Astrocyte (in vitro differentiated cells and primary cell): ENCODE measurements around the gene CD37. TPM values are rescaled to one million over a fixed set of nuclear protein-coding genes. Genes with fewer than 3 reads are reported as not detected.

Experiments used
- DNase-seq: peaks from one replicate; pipeline ENCODE4 v3.0.0-alpha.2; 2010; ENCODE audit warnings: low read depth
- FAIRE-seq: peaks from 2 replicates; lab custom pipeline; 2011; peaks lifted over from hg19 to GRCh38; lab: Jason Lieb, UNC
- H2AFZ ChIP-seq: 2 replicates; pipeline ENCODE4 v1.6.0; 2012; ENCODE audit warnings: low read depth, low read length, inconsistent platforms
- H3K27ac ChIP-seq: 2 replicates; pipeline ENCODE4 v1.5.1; 2011; ENCODE audit warnings: low read depth, low read length, inconsistent platforms
- H3K27me3 ChIP-seq: 2 replicates; pipeline ENCODE4 v1.6.0; 2011; ENCODE audit warnings: low read length, inconsistent platforms; ENCODE audit not compliant: insufficient read depth
- H3K36me3 ChIP-seq: 2 replicates; pipeline ENCODE4 v1.5.1; 2011; ENCODE audit warnings: low read length, inconsistent platforms; ENCODE audit not compliant: insufficient read depth
- H3K4me1 ChIP-seq: 2 replicates; pipeline ENCODE4 v1.5.1; 2011; ENCODE audit warnings: low read length, inconsistent platforms; ENCODE audit not compliant: insufficient read depth
- H3K4me2 ChIP-seq: 2 replicates; pipeline ENCODE4 v1.6.0; 2012; ENCODE audit warnings: low read length, inconsistent platforms
- H3K4me3 ChIP-seq: 2 replicates; pipeline ENCODE4 v1.5.1; 2011; ENCODE audit warnings: low read depth, mild to moderate bottlenecking, low read length, inconsistent platforms; ENCODE audit not compliant: insufficient read depth
- H3K79me2 ChIP-seq: 2 replicates; pipeline ENCODE4 v1.6.0; 2012; ENCODE audit warnings: mild to moderate bottlenecking, low read length, inconsistent platforms; ENCODE audit not compliant: insufficient read depth
- H3K9ac ChIP-seq: 2 replicates; pipeline ENCODE4 v1.6.0; 2012; ENCODE audit warnings: mild to moderate bottlenecking, low read length, inconsistent platforms
- H3K9me3 ChIP-seq: 2 replicates; pipeline ENCODE4 v1.5.1; 2012; ENCODE audit warnings: low read depth, mild to moderate bottlenecking, low read length, inconsistent platforms; ENCODE audit not compliant: insufficient read depth
- H4K20me1 ChIP-seq: 2 replicates; pipeline ENCODE4 v1.6.0; 2012; ENCODE audit warnings: low read length, inconsistent platforms; ENCODE audit not compliant: insufficient read depth
- H3K27ac Mint-ChIP-seq: one replicate; pipeline ENCODE4 v1.8.0; 2021; ENCODE audit warnings: mild to moderate bottlenecking, mixed read lengths; ENCODE audit not compliant: unreplicated experiment
- H3K27me3 Mint-ChIP-seq: one replicate; pipeline ENCODE4 v1.8.0; 2021; ENCODE audit warnings: low read depth, mixed read lengths; ENCODE audit not compliant: unreplicated experiment
- H3K36me3 Mint-ChIP-seq: one replicate; pipeline ENCODE4 v1.8.0; 2021; ENCODE audit warnings: low read depth, mixed read lengths; ENCODE audit not compliant: unreplicated experiment
- H3K4me1 Mint-ChIP-seq: one replicate; pipeline ENCODE4 v1.8.0; 2021; ENCODE audit warnings: low read depth, mixed read lengths; ENCODE audit not compliant: unreplicated experiment
- H3K4me3 Mint-ChIP-seq: one replicate; pipeline ENCODE4 v1.8.0; 2021; ENCODE audit warnings: mild to moderate bottlenecking, moderate library complexity, mixed read lengths; ENCODE audit not compliant: unreplicated experiment
- H3K9me3 Mint-ChIP-seq: one replicate; pipeline ENCODE4 v1.8.0; 2021; ENCODE audit warnings: mild to moderate bottlenecking, mixed read lengths; ENCODE audit not compliant: unreplicated experiment
- EZH2 ChIP-seq: IDR thresholded peaks from 2 replicates; pipeline ENCODE4 v1.6.1; 2012; ENCODE audit warnings: mild to moderate bottlenecking, low read length, inconsistent platforms; ENCODE audit not compliant: insufficient read depth
- microRNA-seq: library from miRNA; unstranded; fragments of <30 nt; microRNA quantifications from one replicate; pipeline ENCODE4 v1.2.0, GENCODE V29; 2020
- total RNA-seq: library from RNA; stranded (reverse); gene quantifications from 2 replicates; pipeline ENCODE4 v1.2.1, GENCODE V29; 2021
- TF ChIP-seq, protein P1 (sequence below): IDR thresholded peaks from 2 replicates; pipeline ENCODE4 v1.5.1; 2011; ENCODE audit warnings: low read depth, mild to moderate bottlenecking, inconsistent platforms, low read length, moderate library complexity; ENCODE audit not compliant: insufficient read depth

Gene CD37
- total RNA-seq, 1 donor from 2014 or later: 0.20 TPM

DNA sequence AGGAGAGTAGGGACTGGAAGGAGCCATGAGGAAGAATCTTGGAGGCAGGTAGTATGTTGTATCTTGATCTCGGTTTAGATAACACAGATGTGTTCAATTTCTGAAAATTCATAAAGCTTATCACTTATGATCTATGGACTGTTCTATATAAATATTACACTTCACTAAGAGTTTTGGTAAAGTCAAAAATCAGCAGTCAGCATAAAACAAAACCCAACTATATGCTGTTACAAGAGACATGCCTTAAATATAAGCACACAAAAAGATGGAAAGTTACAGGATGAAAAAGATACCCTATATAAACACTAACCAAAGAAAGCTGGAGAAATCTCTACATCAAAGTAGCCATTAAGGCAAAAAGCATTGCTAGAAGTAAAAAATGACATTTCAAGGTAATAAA, 48.4 kb downstream of the CD37 start:
- Histone ChIP-seq H4K20me1 (no peaks in the 10 kb centered on the region), H3K36me3 (no peaks in the 10 kb centered on the region), H3K9me3 (peaks cover 3% of the 10 kb centered on the region), H3K4me3 (no peak overlapping the region), H3K4me1 (no peaks in the 10 kb centered on the region), H3K27ac (no peak overlapping the region), H2AFZ (no peak overlapping the region), H3K27me3 (no peaks in the 10 kb centered on the region), H3K4me2 (no peak overlapping the region), H3K9ac (no peak overlapping the region), H3K79me2 (no peaks in the 10 kb centered on the region)
- Mint-ChIP-seq H3K9me3 (no peaks in the 10 kb centered on the region), H3K27ac (no peak overlapping the region), H3K4me1 (no peaks in the 10 kb centered on the region), H3K4me3 (no peak overlapping the region), H3K36me3 (no peaks in the 10 kb centered on the region), H3K27me3 (peaks cover 2% of the 10 kb centered on the region)
- FAIRE-seq: no peak
- TF ChIP-seq EZH2: no peak
- TF ChIP-seq, protein P1, sequence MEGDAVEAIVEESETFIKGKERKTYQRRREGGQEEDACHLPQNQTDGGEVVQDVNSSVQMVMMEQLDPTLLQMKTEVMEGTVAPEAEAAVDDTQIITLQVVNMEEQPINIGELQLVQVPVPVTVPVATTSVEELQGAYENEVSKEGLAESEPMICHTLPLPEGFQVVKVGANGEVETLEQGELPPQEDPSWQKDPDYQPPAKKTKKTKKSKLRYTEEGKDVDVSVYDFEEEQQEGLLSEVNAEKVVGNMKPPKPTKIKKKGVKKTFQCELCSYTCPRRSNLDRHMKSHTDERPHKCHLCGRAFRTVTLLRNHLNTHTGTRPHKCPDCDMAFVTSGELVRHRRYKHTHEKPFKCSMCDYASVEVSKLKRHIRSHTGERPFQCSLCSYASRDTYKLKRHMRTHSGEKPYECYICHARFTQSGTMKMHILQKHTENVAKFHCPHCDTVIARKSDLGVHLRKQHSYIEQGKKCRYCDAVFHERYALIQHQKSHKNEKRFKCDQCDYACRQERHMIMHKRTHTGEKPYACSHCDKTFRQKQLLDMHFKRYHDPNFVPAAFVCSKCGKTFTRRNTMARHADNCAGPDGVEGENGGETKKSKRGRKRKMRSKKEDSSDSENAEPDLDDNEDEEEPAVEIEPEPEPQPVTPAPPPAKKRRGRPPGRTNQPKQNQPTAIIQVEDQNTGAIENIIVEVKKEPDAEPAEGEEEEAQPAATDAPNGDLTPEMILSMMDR: no peak
- no peak for DNase-seq

DNA sequence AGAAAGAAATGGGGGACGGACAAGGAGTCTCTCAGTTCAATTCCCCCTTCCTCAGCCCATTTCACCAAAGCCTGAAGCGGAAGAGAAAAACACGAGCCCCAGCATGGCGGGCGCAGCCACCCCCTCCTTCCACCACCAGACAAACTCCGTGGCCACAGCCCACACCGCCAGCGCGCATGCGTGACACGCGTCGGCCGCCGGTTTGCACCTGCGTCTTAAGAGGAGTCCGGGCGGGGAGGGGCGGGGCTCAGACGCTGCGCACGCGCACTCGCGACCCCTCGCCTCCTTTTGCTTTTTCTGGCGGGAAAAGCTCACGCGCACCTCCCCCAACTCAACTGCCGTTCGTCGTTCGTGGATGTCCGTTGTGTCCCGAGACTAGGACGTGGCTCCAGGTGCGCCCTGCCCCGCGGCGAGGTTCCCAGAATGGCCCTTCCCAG, 52.7 kb downstream of the CD37 start, which contains the start of gene KASH5:
Gene KASH5 (plus strand): TSS at position 314 of the 437 bp plus-strand sequence. CDS start 2,635 bp downstream, outside the sequence.
- Mint-ChIP-seq H3K4me3 (no peak within 1 kb of the TSS), H3K9me3 (no peaks in the 10 kb centered on the region), H3K27me3 (peaks cover 20% of the 10 kb centered on the region), H3K4me1 (no peaks in the 10 kb centered on the region), H3K36me3 (no peaks in the 10 kb centered on the region), H3K27ac (no peak within 1 kb of the TSS)
- no peaks in the 10 kb centered on the region for H4K20me1 ChIP-seq
- TF ChIP-seq, protein P1: no peak
- TF ChIP-seq EZH2: no peak
- DNase-seq (no peak), FAIRE-seq (no peak)
- no peak within 1 kb of the TSS for H2AFZ ChIP-seq
- peaks cover under 1% of the 10 kb centered on the region for H3K27me3 ChIP-seq
- H3K4me2 ChIP-seq: no peak within 1 kb of the TSS
- H3K9me3 ChIP-seq: no peaks in the 10 kb centered on the region
- H3K4me3 ChIP-seq: no peak within 1 kb of the TSS
- no peak within 1 kb of the TSS for H3K9ac ChIP-seq
- H3K4me1 ChIP-seq: no peaks in the 10 kb centered on the region
- no peaks in the 10 kb centered on the region for H3K79me2 ChIP-seq
- H3K36me3 ChIP-seq: no peaks in the 10 kb centered on the region
- no peak within 1 kb of the TSS for H3K27ac ChIP-seq

DNA sequence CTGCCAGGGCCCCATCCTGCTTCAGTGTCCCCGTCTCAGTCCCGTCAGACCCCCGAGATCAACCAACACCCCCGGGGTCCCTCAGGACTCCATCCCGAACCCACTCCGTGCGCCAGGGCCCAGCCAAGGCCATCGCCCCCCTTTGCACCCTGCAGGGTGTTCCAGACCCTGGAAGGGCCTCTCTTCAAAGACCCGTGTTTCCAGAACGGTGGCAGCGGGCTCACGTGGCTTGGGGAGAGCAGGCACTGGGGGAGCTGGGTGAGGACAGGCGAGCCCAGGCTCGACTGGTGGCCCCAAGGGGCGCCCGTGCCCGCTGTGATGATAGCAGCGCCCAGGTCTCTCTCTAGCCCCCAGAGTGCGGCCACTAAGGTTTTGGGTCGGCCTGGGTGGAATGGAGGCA, 54.2 kb downstream of the CD37 start:
- Histone ChIP-seq H3K27ac (no peak overlapping the region), H3K36me3 (no peaks in the 10 kb centered on the region), H3K4me2 (no peak overlapping the region), H3K4me1 (no peaks in the 10 kb centered on the region), H3K4me3 (no peak overlapping the region), H3K9ac (no peak overlapping the region), H3K79me2 (no peaks in the 10 kb centered on the region), H3K27me3 (peaks cover 2% of the 10 kb centered on the region), H3K9me3 (no peaks in the 10 kb centered on the region), H4K20me1 (no peaks in the 10 kb centered on the region), H2AFZ (no peak overlapping the region)
- H3K4me3 Mint-ChIP-seq: no peak overlapping the region
- FAIRE-seq (no peak), DNase-seq (no peak)
- no peak for TF ChIP-seq EZH2
- TF ChIP-seq, protein P1: no peak
- no peak overlapping the region for H3K27ac Mint-ChIP-seq
- H3K36me3 Mint-ChIP-seq: no peaks in the 10 kb centered on the region
- peaks cover 32% of the 10 kb centered on the region for H3K27me3 Mint-ChIP-seq
- no peaks in the 10 kb centered on the region for H3K9me3 Mint-ChIP-seq
- H3K4me1 Mint-ChIP-seq: no peaks in the 10 kb centered on the region

Small RNA genes lying within 50 kb of the gene (microRNA-seq; reads per million reads assigned to microRNA genes)
- gene MIR4324: not detected

Other genes with a start within 250 kb of the CD37 start
- 173 and 177 TPM in 2 replicates for gene SNRNP70, start 250.0 kb upstream of the CD37 start, total RNA-seq
- 8.9 and 9.7 TPM in 2 replicates for gene LIN7B, start 221.0 kb upstream of the CD37 start, total RNA-seq
- 0.73 and 1.4 TPM in 2 replicates for gene C19orf73, start 216.3 kb upstream of the CD37 start, total RNA-seq
- 9.2 and 11.7 TPM in 2 replicates for gene PPFIA3, start 215.9 kb upstream of the CD37 start, total RNA-seq
- not detected in 2 replicates for gene HRC, start 180.0 kb upstream of the CD37 start, total RNA-seq
- 26.3 and 28.3 TPM in 2 replicates for gene TRPM4, start 177.6 kb upstream of the CD37 start, total RNA-seq
- gene SLC6A16, start 10.2 kb upstream of the CD37 start, total RNA-seq: 2.8 and 4.6 TPM in 2 replicates
- 46.5 and 58.2 TPM in 2 replicates for gene TEAD2, start 27.0 kb downstream of the CD37 start, total RNA-seq
- gene DKKL1, start 28.5 kb downstream of the CD37 start, total RNA-seq: 0.89 and 1.1 TPM in 2 replicates
- not detected in 2 replicates for gene KASH5, start 52.8 kb downstream of the CD37 start, total RNA-seq
- gene PTH2, start 88.0 kb downstream of the CD37 start, total RNA-seq: not detected in 2 replicates
- not detected in 2 replicates for gene GFY, start 90.0 kb downstream of the CD37 start, total RNA-seq
- 0.12 and 0.16 TPM in 2 replicates for gene SLC17A7, start 106.1 kb downstream of the CD37 start, total RNA-seq
- 61.3 and 76.4 TPM in 2 replicates for gene PIH1D1, start 116.4 kb downstream of the CD37 start, total RNA-seq
- 13.0 and 19.2 TPM in 2 replicates for gene ALDH16A1, start 117.8 kb downstream of the CD37 start, total RNA-seq
- gene FLT3LG, start 138.8 kb downstream of the CD37 start, total RNA-seq: 0.38 TPM in 1 of 2 replicates, not detected in the other
- 2,066 and 2,119 TPM in 2 replicates for gene RPL13A, start 152.2 kb downstream of the CD37 start, total RNA-seq
- 1,263 and 1,399 TPM in 2 replicates for gene RPS11, start 161.0 kb downstream of the CD37 start, total RNA-seq
- gene FCGRT, start 177.3 kb downstream of the CD37 start, total RNA-seq: 32.2 and 40.6 TPM in 2 replicates
- gene RCN3, start 192.6 kb downstream of the CD37 start, total RNA-seq: 20.2 and 27.5 TPM in 2 replicates
- gene NOSIP, start 245.2 kb downstream of the CD37 start, total RNA-seq: 74.6 and 83.8 TPM in 2 replicates
- 0.89 and 1.3 TPM in 2 replicates for gene PRRG2, start 245.9 kb downstream of the CD37 start, total RNA-seq